K562 (cell line): ENCODE data around the gene PCMTD2. TPM values are rescaled to one million over a fixed set of nuclear protein-coding genes. Genes with fewer than 3 reads are reported as not detected.
"Not testable (repeated sequence)": the region's sequence is repeated elsewhere in the genome, so short reads cannot be mapped to it uniquely, and the experiment has no call there.

Experiments used
- CTCF ChIP-seq, 3 experiments: IDR thresholded peaks in 2 of 3; conservative IDR thresholded peaks in 1 of 3; 2 replicates each; pipeline ENCODE4 v1.5.1; 2011 to 2012; ENCODE audit warnings: low read length in 3 of 3, mild to moderate bottlenecking in 3 of 3, control low read depth in 2 of 3, improper control_type of control experiment in 1 of 3, inconsistent platforms in 1 of 3, low read depth in 1 of 3, mixed read lengths in 1 of 3, moderate library complexity in 1 of 3; ENCODE audit not compliant: insufficient read depth in 2 of 3
- E2F1 ChIP-seq: sonication (generic); formaldehyde crosslinking; IDR thresholded peaks from 2 replicates; pipeline ENCODE4 v1.8.1; 2023; ENCODE audit warnings: mild to moderate bottlenecking, missing genetic modification reagents, moderate library complexity
- LCOR ChIP-seq: sonication (generic); formaldehyde crosslinking; IDR thresholded peaks from 2 replicates; pipeline ENCODE4 v1.8.0; 2022; ENCODE audit warnings: mild to moderate bottlenecking, missing genetic modification reagents
- MAZ ChIP-seq, 2 experiments: fragments of 450-650 bp in 1 of 2; sonication (generic) in 1 of 2; formaldehyde crosslinking; IDR thresholded peaks in 1 of 2; conservative IDR thresholded peaks in 1 of 2; 2 replicates each; pipeline versions ENCODE4 v1.4.0 to v1.5.0; 2020; ENCODE audit warnings: mild to moderate bottlenecking in 1 of 2, missing genetic modification reagents in 1 of 2
- POLR2G ChIP-seq: fragments of 200-400 bp; formaldehyde crosslinking; IDR thresholded peaks from 2 replicates; pipeline ENCODE4 v1.6.1; 2017; ENCODE audit warnings: low read depth, mild to moderate bottlenecking, antibody characterized with exemption, low read length, moderate library complexity
- RB1 ChIP-seq: fragments of 450-650 bp; IDR thresholded peaks from 2 replicates; pipeline ENCODE4 v1.6.1; 2017; ENCODE audit warnings: low read depth, mild to moderate bottlenecking
- RCOR1 ChIP-seq, 2 experiments: IDR thresholded peaks; 2 replicates each; pipeline ENCODE4 v1.6.1; 2012; ENCODE audit warnings: low read depth in 2 of 2, low read length in 2 of 2, borderline replicate concordance in 1 of 2, improper control_type of control experiment in 1 of 2
- SRF ChIP-seq, 2 experiments: fragments of 250-450, 450-650 bp in 1 of 2; sonication (Bioruptor Pico) in 1 of 2; sonication (generic) in 1 of 2; formaldehyde crosslinking; IDR thresholded peaks; 2 replicates each; pipeline versions ENCODE4 v1.5.0 to v1.5.1; 2020 to 2022; ENCODE audit warnings: mild to moderate bottlenecking in 1 of 2, missing genetic modification reagents in 1 of 2
- TARDBP ChIP-seq: fragments of 450-650 bp; IDR thresholded peaks from 2 replicates; pipeline ENCODE4 v1.6.1; 2016
- TCF3 ChIP-seq: sonication (generic); formaldehyde crosslinking; IDR thresholded peaks from 2 replicates; pipeline ENCODE4 v1.4.0; 2020; ENCODE audit warnings: mild to moderate bottlenecking, missing genetic modification reagents
- ZBTB43 ChIP-seq: sonication (generic); formaldehyde crosslinking; IDR thresholded peaks from 2 replicates; pipeline ENCODE4 v1.8.0; 2023; ENCODE audit warnings: mild to moderate bottlenecking, missing genetic modification reagents
- ZNF740 ChIP-seq, 3 experiments: fragments of 200-800 bp in 1 of 3; sonication (Bioruptor generic) in 1 of 3; sonication (generic) in 1 of 3; formaldehyde crosslinking in 1 of 3; IDR thresholded peaks; 2 replicates each; pipeline versions ENCODE4 v1.6.1 to v1.8.0; 2016 to 2022; ENCODE audit warnings: mild to moderate bottlenecking in 2 of 3, missing compliant biosample characterization in 2 of 3, missing genetic modification characterization in 2 of 3, missing genetic modification reagents in 1 of 3
- polyA plus RNA-seq, 8 experiments: library from polyadenylated mRNA; depleted of rRNA in 4 of 8; stranded (reverse) in 5 of 8; unstranded in 3 of 8; fragments of >200 nt; fragmentation: Nextera tagmentation in 2 of 8; fragmentation: Illumina TruSeq in 1 of 8; extraction: Ambion mirVana in 2 of 8; extraction: Trizol in 1 of 8; gene quantifications; 2 replicates each; pipeline versions ENCODE4 v1.2.1 to v1.2.3, GENCODE V29; 2011 to 2014; ENCODE audit warnings: inconsistent platforms in 1 of 8, missing spikeins in 1 of 8
- total RNA-seq, 7 experiments: library from RNA; depleted of rRNA in 6 of 7; stranded (reverse); fragments of >200 nt in 6 of 7; fragmentation: Illumina TruSeq in 2 of 7; extraction: Trizol in 2 of 7; gene quantifications; 2 replicates each; pipeline versions ENCODE4 v1.2.1 to v1.2.3, GENCODE V29; 2011 to 2021; ENCODE audit warnings: low replicate concordance in 1 of 7
- TF ChIP-seq, protein P1 (sequence below): fragments of 450-650 bp; IDR thresholded peaks from 2 replicates; pipeline ENCODE4 v1.6.1; 2017; ENCODE audit warnings: antibody characterized with exemption, mild to moderate bottlenecking

The PCMTD2 gene
- total and polyA plus RNA-seq, 9 of the 15 experiments (the other 6 are each of a cell fraction or from before 2014, with no cell fraction given) = 11.3 to 49.3 (median 28.4) TPM

- TF ChIP-seq ZBTB43 (0 out of 2 replicates have a peak, but pooled peaks have one; percentile 31), LCOR (CRISPR knock-in tag) (peak; percentile 85; the same call in 1 of the 2 replicates), CTCF (IDR thresholded peaks at IDR 0.05 in 2 of 3, conservative IDR thresholded peaks at IDR 0.05 in 1 of 3; ENCODE audit: insufficient read depth in 2 of 3, low read depth in 1 of 3, low read length in 3 of 3) (peak; percentile 95 to 97 (median 96)), POLR2G (0 out of 2 replicates have a peak, but pooled peaks have one; percentile 28), TCF3 (CRISPR knock-in tag) (peak; percentile 58), RCOR1 (IDR thresholded peaks at IDR 0.05; ENCODE audit: borderline replicate concordance in 1 of 2, low read depth in 2 of 2, low read length in 2 of 2) (peak in 1 of 2 experiments; percentile 41; a peak in 1 of 4 replicates), TARDBP (0 out of 2 replicates have a peak, but pooled peaks have one; percentile 36), RB1 (peak; percentile 88), SRF (CRISPR knock-in tag; IDR thresholded peaks at IDR 0.05) (peak in 1 of 2 experiments; percentile 53; a peak in 1 of 4 replicates), E2F1 (CRISPR knock-in tag) (peak; percentile 74; the same call in 1 of the 2 replicates), ZNF740 (CRISPR knock-in tag; IDR thresholded peaks at IDR 0.05) (0 out of 2 replicates have a peak, but pooled peaks have one; percentile 10), MAZ (CRISPR knock-in tag; conservative IDR thresholded peaks at IDR 0.05 in 1 of 2, IDR thresholded peaks at IDR 0.05 in 1 of 2) (peak; percentile 48 to 82)
- not testable (repeated sequence) for TF ChIP-seq ZNF740 (tag; IDR thresholded peaks at IDR 0.05)
- TF ChIP-seq, protein P1, sequence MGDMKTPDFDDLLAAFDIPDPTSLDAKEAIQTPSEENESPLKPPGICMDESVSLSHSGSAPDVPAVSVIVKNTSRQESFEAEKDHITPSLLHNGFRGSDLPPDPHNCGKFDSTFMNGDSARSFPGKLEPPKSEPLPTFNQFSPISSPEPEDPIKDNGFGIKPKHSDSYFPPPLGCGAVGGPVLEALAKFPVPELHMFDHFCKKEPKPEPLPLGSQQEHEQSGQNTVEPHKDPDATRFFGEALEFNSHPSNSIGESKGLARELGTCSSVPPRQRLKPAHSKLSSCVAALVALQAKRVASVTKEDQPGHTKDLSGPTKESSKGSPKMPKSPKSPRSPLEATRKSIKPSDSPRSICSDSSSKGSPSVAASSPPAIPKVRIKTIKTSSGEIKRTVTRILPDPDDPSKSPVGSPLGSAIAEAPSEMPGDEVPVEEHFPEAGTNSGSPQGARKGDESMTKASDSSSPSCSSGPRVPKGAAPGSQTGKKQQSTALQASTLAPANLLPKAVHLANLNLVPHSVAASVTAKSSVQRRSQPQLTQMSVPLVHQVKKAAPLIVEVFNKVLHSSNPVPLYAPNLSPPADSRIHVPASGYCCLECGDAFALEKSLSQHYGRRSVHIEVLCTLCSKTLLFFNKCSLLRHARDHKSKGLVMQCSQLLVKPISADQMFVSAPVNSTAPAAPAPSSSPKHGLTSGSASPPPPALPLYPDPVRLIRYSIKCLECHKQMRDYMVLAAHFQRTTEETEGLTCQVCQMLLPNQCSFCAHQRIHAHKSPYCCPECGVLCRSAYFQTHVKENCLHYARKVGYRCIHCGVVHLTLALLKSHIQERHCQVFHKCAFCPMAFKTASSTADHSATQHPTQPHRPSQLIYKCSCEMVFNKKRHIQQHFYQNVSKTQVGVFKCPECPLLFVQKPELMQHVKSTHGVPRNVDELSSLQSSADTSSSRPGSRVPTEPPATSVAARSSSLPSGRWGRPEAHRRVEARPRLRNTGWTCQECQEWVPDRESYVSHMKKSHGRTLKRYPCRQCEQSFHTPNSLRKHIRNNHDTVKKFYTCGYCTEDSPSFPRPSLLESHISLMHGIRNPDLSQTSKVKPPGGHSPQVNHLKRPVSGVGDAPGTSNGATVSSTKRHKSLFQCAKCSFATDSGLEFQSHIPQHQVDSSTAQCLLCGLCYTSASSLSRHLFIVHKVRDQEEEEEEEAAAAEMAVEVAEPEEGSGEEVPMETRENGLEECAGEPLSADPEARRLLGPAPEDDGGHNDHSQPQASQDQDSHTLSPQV = peak; percentile 92
These were observed 30.3 kb downstream of the PCMTD2 start (continued) for GRCh38 chr20:64285579-64286446.
